HL-60 (cell line): ENCODE measurements around the gene CACNA2D1.

Source experiments
- GABPA ChIP-seq: IDR thresholded peaks from 2 replicates; pipeline ENCODE4 v1.6.1; 2012; ENCODE audit warnings: low read depth
- POLR2AphosphoS5 ChIP-seq: IDR thresholded peaks from 2 replicates; pipeline ENCODE4 v1.6.1; 2012; ENCODE audit warnings: low read depth
- TF ChIP-seq, protein P1 (sequence below): IDR thresholded peaks from one replicate; pipeline ENCODE4 v1.5.1; 2011; ENCODE audit warnings: low read length, control low read depth, inconsistent platforms; ENCODE audit not compliant: insufficient read depth

- TF ChIP-seq, protein P1, sequence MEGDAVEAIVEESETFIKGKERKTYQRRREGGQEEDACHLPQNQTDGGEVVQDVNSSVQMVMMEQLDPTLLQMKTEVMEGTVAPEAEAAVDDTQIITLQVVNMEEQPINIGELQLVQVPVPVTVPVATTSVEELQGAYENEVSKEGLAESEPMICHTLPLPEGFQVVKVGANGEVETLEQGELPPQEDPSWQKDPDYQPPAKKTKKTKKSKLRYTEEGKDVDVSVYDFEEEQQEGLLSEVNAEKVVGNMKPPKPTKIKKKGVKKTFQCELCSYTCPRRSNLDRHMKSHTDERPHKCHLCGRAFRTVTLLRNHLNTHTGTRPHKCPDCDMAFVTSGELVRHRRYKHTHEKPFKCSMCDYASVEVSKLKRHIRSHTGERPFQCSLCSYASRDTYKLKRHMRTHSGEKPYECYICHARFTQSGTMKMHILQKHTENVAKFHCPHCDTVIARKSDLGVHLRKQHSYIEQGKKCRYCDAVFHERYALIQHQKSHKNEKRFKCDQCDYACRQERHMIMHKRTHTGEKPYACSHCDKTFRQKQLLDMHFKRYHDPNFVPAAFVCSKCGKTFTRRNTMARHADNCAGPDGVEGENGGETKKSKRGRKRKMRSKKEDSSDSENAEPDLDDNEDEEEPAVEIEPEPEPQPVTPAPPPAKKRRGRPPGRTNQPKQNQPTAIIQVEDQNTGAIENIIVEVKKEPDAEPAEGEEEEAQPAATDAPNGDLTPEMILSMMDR, result no peak
- TF ChIP-seq POLR2AphosphoS5 (no peak), GABPA (no peak)
Measured at GRCh38 chr7:82005056-82005455, 438.5 kb downstream of the CACNA2D1 start.
